SK-N-SH treated with all-trans-retinoic acid at 6 μM for 48 hours (cell line): ENCODE measurements around the gene GPRC5A.
"Not testable (repeated sequence)": the region's sequence is repeated elsewhere in the genome, so short reads cannot be mapped to it uniquely, and the experiment has no call there.

ENCODE experiments used
- ATAC-seq: fragments of 200-7000 bp; cut with Tn5 transposase; 3 replicates; pipeline ENCODE4 v1.9.1; 2020; ENCODE audit warnings: mild to moderate bottlenecking, moderate library complexity
- ARNTL ChIP-seq: fragments of 450-650 bp; formaldehyde crosslinking; IDR thresholded peaks from 2 replicates; pipeline ENCODE4 v1.5.0; 2020; ENCODE audit warnings: low read depth, mild to moderate bottlenecking, moderate library complexity, borderline replicate concordance
- BACH2 ChIP-seq: fragments of 250-450 bp; sonication (Bioruptor Pico); IDR thresholded peaks from 2 replicates; pipeline ENCODE4 v1.9.0; 2021; ENCODE audit warnings: mild to moderate bottlenecking, borderline replicate concordance
- CREB5 ChIP-seq: fragments of 250-450 bp; sonication (Bioruptor Pico); IDR thresholded peaks from 2 replicates; pipeline ENCODE4 v1.5.1; 2020; ENCODE audit warnings: low read depth, mild to moderate bottlenecking, moderate library complexity
- CSDC2 ChIP-seq: fragments of 250-450 bp; sonication (Bioruptor Pico); IDR thresholded peaks from 2 replicates; pipeline ENCODE4 v1.5.0; 2020; ENCODE audit warnings: mild to moderate bottlenecking, moderate library complexity
- ISL1 ChIP-seq: fragments of 250-450 bp; sonication (Bioruptor Pico); IDR thresholded peaks from 2 replicates; pipeline ENCODE4 v2.1.2; 2022; ENCODE audit warnings: mild to moderate bottlenecking, moderate library complexity
- PATZ1 ChIP-seq: fragments of 250-450 bp; sonication (Bioruptor Pico); IDR thresholded peaks from 2 replicates; pipeline ENCODE4 v1.8.0; 2020; ENCODE audit warnings: mild to moderate bottlenecking, moderate library complexity, borderline replicate concordance
- POU6F1 ChIP-seq: fragments of 250-450 bp; sonication (Bioruptor Pico); IDR thresholded peaks from 2 replicates; pipeline ENCODE4 v1.8.0; 2021; ENCODE audit warnings: low read depth, mild to moderate bottlenecking, moderate library complexity, borderline replicate concordance
- PPARA ChIP-seq: fragments of 250-450 bp; sonication (Bioruptor Pico); IDR thresholded peaks from 2 replicates; pipeline ENCODE4 v1.5.0; 2020; ENCODE audit warnings: mild to moderate bottlenecking, borderline replicate concordance
- RARB ChIP-seq: fragments of 250-450 bp; sonication (Bioruptor Pico); IDR thresholded peaks from 2 replicates; pipeline ENCODE4 v1.8.0; 2021; ENCODE audit warnings: mild to moderate bottlenecking, moderate library complexity
- SNAI2 ChIP-seq: fragments of 250-450 bp; sonication (Bioruptor Pico); IDR thresholded peaks from 2 replicates; pipeline ENCODE4 v1.5.0; 2020; ENCODE audit warnings: mild to moderate bottlenecking, moderate library complexity
- TCF4 ChIP-seq: fragments of 250-450 bp; sonication (Bioruptor Pico); IDR thresholded peaks from 2 replicates; pipeline ENCODE4 v1.8.0; 2021; ENCODE audit warnings: mild to moderate bottlenecking, moderate library complexity, borderline replicate concordance
- ZFP30 ChIP-seq: fragments of 450-650 bp; formaldehyde crosslinking; IDR thresholded peaks from 2 replicates; pipeline ENCODE4 v1.5.0; 2022; ENCODE audit warnings: mild to moderate bottlenecking, moderate library complexity
- ZNF565 ChIP-seq: fragments of 450-650 bp; formaldehyde crosslinking; conservative IDR thresholded peaks from 2 replicates; pipeline ENCODE4 v1.5.0; 2020; ENCODE audit warnings: low read depth, mild to moderate bottlenecking, moderate library complexity
- ZNF8 ChIP-seq: fragments of 450-650 bp; formaldehyde crosslinking; IDR thresholded peaks from 2 replicates; pipeline ENCODE4 v1.5.0; 2020; ENCODE audit warnings: mild to moderate bottlenecking, moderate library complexity

GPRC5A gene

GRCh38 chr12:12870465-12870864 is 20.9 kb upstream of the GPRC5A start (continued):
- no peak for TF ChIP-seq POU6F1 (CRISPR knock-in tag)
- TF ChIP-seq CSDC2, result no peak
- no peak for TF ChIP-seq PATZ1 (CRISPR knock-in tag)
- TF ChIP-seq SNAI2 (CRISPR knock-in tag), result no peak
- TF ChIP-seq ZFP30 (CRISPR knock-in tag), result no peak
- no peak for TF ChIP-seq BACH2 (CRISPR knock-in tag)
- no peak for TF ChIP-seq PPARA
- no peak for TF ChIP-seq ISL1
- TF ChIP-seq, all 23 proteins: peak for 0

- no peak for ATAC-seq
- TF ChIP-seq ZFP30 (CRISPR knock-in tag), result no peak
- TF ChIP-seq, all 23 proteins: peak for 0
Observed at GRCh38 chr12:12871587-12872138, 19.7 kb upstream of the GPRC5A start.

GRCh38 chr12:12872139-12872933 is 19.0 kb upstream of the GPRC5A start:
- ATAC-seq, result peak; percentile 68
- TF ChIP-seq RARB (CRISPR knock-in tag) (no peak), TCF4 (CRISPR knock-in tag) (no peak), ISL1 (0 out of 2 replicates have a peak, but pooled peaks have one; percentile 13), BACH2 (CRISPR knock-in tag) (no peak), ZNF565 (CRISPR knock-in tag) (no peak), PATZ1 (CRISPR knock-in tag) (no peak), ZNF8 (CRISPR knock-in tag) (no peak)

- peak; percentile 52 for ATAC-seq
- TF ChIP-seq CSDC2 (no peak), CREB5 (CRISPR knock-in tag) (no peak)
Observed at GRCh38 chr12:12872934-12873275, 18.5 kb upstream of the GPRC5A start.

GRCh38 chr12:12874029-12874428 is 17.3 kb upstream of the GPRC5A start:
- TF ChIP-seq ZFP30 (CRISPR knock-in tag) (no peak), ARNTL (CRISPR knock-in tag) (no peak), PATZ1 (CRISPR knock-in tag) (no peak)
- no peak for ATAC-seq

GRCh38 chr12:12875301-12875700 is 16.1 kb upstream of the GPRC5A start:
- not testable (repeated sequence) for ATAC-seq
